Ureter (tissue), 1 donor: Measurements from ENCODE around the gene LNP1. TPM values are rescaled to one million over a fixed set of nuclear protein-coding genes. Genes with fewer than 3 reads are reported as not detected.
"Not testable (repeated sequence)": the region's sequence is repeated elsewhere in the genome, so short reads cannot be mapped to it uniquely, and the experiment has no call there.

ENCODE experiments used
- DNase-seq: peaks from one replicate; pipeline ENCODE4 v3.0.0-alpha.2; 2020; ENCODE audit warnings: low spot score
- total RNA-seq: library from RNA; stranded (reverse); gene quantifications from one replicate; pipeline ENCODE4 v1.2.4, GENCODE V29; 2023
- donor health status: DM: yes; HTN: yes; CAD: no.

LNP1 gene
- total RNA-seq, 1 donor from 2014 or later = 4.0 TPM

DNA sequence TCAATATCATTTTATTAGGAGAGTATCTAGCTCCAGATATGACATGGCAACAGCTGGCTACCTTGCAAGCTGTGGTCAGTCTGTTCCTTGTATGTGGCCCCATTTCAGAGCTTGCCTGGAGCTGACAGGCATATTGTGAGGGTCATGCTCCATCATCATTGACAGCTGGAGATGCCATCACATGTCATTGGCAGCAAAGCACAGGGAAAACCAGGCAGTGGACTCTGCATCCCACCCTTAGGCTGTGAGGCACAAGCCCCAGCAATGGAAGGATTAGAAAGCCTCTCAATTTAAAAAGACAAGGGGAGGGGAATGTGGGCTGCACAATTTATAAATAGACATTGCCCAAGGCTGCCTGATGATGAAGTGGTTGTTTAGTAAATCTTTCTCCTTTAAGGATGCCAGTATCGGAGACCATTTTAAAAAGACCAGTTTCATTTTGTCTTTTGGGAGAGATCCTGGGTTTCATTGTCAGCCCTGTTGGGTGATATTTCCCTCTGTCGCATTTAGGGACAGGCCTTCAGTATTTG is 27.9 kb downstream of the LNP1 start:
- no peak for DNase-seq

- no peak for DNase-seq
Measured at GRCh38 chr3:100436951-100437350, 35.6 kb downstream of the LNP1 start.

DNA sequence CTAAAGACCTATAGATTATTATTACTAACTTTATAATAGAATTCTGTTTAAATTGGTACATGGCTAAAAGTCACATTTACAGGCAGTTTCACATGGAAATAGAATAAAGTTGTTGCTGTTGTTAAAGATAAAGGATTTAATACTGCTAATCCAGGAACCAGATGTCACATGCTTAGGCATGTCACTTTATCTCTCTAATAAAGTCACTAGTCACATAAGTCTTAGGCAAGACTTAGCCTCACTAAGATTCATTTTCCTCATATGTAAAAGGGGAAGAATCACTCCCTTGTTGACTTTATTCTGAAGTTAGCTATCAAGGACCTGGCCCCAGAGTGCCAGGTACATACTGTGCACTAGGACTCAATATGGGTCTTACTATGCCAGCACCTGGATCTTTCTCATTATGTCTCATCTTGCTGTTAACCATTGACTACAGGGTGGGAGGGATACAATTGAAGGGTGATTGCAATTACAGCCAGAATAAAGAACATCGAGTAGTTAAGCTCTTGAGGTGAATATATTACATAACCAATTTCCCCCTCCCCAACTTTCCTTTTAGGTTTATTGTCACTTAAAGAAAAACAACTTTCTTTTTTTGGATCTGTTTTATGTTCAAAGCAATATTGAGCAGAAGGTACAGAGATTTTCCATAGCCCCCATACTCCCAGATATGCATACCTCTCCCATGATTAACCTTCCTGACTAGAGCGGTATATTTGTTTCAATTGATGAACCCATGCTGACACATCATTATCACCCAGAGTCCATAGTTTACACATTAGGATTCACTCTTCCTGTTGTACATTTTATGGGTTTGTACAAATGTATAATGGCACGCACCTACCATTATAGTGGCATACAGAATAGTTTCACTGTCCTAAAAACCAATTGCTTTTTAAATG is 36.6 kb downstream of the LNP1 start:
- DNase-seq = no peak

GRCh38 chr3:100438623-100438974 is 37.3 kb downstream of the LNP1 start:
- DNase-seq = no peak

DNA sequence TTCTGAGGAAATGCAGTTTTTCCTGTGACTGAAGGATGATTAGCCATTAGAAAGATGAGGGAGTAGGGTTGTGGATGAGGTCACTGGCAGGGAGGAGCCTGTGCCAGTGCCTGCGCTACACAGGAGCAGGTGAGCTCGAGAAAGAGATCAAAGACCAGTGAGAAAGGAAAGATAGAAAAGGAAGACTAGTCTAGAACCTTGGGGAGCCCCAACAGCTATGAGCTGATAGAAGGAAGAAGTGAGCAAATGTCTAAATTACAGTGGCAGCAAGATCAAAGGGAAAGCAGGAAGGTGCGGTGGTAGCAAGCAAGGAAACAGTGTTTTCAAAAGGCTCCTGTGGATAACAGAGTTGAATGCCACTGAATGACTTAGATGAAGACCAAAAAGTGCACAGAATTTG is 39.6 kb downstream of the LNP1 start:
- no peak for DNase-seq

GRCh38 chr3:100443690-100444089 is 42.4 kb downstream of the LNP1 start:
- DNase-seq = no peak

GRCh38 chr3:100447067-100447466 is 45.7 kb downstream of the LNP1 start:
- DNase-seq = not testable (repeated sequence)

DNA sequence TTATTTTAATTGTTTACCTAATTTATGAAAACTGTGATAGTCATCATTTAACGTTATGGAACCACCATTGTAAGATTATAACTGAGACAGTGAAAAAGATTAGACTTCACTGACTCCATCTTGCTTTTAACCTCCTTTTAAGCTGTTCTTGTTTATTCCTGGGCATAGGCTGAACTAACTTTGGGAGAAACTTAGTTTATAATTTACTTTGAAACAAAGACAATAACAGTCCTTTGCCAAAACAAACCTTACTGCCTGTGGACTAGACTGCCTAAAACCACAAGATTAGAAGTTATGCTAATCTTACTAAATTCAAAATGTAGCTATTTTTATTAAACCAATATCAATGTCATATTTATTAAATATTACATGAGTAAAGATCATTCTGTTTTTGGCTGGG is 46.7 kb downstream of the LNP1 start:
- DNase-seq = no peak

DNA sequence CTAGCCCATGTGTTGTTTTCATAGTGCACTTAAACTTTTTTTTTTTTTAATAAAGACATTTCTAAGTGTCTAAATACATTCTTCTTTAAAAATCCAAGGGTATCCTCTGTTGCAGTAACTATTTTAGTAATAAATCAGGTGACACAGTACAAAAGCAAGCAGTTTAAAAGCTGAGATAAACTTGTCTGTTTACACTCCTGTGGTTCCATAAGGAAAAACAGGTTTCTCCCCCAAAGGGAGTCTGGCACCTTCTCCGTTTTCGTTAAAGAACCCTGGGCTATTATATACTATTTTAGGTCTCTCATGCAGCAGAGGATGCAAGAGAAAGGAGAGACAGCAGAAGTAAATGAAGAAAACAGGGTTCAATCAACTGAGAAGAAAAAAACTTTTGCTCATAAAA is 47.9 kb downstream of the LNP1 start:
- DNase-seq = no peak

- DNase-seq = no peak
Measured at GRCh38 chr3:100454677-100455076, 53.3 kb downstream of the LNP1 start.

GRCh38 chr3:100455841-100456550 is 54.7 kb downstream of the LNP1 start:
- no peak for DNase-seq

- no peak for DNase-seq
Measured at GRCh38 chr3:100456745-100457144, 55.4 kb downstream of the LNP1 start.

- no peak for DNase-seq
Measured at GRCh38 chr3:100457811-100458210, 56.5 kb downstream of the LNP1 start.

DNA sequence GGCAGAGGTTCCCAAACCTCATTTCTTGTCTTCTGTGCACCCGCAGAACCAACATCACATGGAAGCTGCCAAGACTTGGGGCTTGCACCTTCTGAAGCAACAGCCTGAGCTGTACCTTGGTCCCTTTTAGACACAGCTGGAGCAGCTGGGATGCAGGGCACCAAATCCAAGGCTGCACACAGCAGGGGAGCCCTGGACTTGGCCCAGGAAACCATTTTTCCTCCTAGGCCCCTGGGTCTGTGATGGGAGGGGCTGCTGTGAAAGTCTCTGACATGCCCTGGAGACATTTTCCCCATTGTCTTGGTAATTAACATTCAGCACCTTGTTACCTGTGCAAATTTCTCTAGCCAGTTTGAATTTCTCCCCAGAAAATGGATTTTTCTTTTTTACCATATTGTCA is 57.5 kb downstream of the LNP1 start:
- DNase-seq = no peak

DNA sequence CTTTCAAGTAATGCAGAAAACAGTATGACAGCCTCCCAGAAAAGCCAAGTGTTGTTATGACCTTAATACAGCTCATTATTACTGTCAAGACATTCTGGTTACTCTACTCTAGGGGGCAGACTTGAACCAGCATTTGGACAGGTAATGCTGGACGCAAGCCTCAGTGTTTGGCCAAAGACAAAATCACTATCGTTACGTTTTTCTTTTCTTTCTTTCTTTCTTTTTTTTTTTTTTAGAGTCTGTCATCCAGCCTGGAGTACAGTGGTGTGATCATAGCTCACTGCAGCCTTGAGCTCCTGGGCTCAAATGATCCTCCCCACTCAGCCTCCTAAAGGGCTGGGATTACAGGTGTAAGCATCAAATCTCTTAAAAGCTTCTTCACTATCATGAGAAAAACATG is 61.7 kb downstream of the LNP1 start:
- peak; percentile 50 for DNase-seq

- no peak for DNase-seq
Measured at GRCh38 chr3:100463646-100464155, 62.4 kb downstream of the LNP1 start.

GRCh38 chr3:100465892-100466777 is 64.8 kb downstream of the LNP1 start:
- no peak for DNase-seq

GRCh38 chr3:100467133-100467532 is 65.8 kb downstream of the LNP1 start:
- no peak for DNase-seq

- no peak for DNase-seq
Measured at GRCh38 chr3:100468676-100469075, 67.3 kb downstream of the LNP1 start.

DNA sequence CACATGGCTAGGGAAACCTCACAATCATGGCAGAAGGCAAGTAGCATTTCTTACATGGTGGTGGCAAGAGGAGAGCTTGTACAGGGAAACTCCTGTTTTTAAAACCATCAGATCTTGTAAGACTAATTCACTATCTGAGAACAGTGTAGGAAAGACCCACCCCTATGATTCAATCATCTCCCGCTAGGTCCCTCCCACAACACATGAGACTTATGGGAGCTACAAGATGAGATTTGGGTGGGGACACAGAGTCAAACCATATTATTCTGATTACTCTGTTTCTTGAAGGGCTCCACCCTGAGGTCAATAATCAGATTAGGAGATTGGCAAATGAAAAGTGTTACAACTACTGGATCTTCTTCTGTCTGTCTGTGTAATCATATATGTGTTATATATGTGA is 69.6 kb downstream of the LNP1 start:
- DNase-seq = no peak

DNA sequence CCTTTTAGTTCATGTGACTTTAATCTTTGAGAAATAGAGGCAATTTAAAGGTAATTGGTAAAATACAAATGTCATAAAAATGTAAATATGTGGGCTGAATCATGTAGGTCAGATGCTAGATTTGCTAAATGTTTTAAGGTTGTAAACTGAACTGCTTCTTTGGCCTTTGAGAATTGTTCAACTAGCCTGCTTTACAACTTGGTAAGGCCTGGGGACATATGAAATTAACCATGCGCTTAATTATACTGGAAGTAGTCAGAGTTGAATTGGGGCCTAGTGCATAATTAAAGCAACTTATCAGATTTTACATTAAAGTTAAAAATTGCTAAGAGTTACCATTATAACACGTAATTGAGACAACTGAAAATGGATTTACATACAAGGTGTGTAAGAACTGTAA is 70.1 kb downstream of the LNP1 start:
- no peak for DNase-seq
